Upper lobe of left lung (tissue), 6 donors: Measurements from ENCODE around the gene CD300A. TPM values are rescaled to one million over a fixed set of nuclear protein-coding genes. Genes with fewer than 3 reads are reported as not detected.
"Not testable (repeated sequence)": the region's sequence is repeated elsewhere in the genome, so short reads cannot be mapped to it uniquely, and the experiment has no call there.

ENCODE experiments used
- ATAC-seq, 2 donors: fragments of 200-7000 bp; cut with Tn5 transposase; one replicate each; pipeline ENCODE4 v1.9.1; 2022; ENCODE audit warnings: mild to moderate bottlenecking in 2 of 2, moderate library complexity in 2 of 2; ENCODE audit not compliant: low FRiP score in 2 of 2
- DNase-seq, 2 donors: peaks; one replicate each; pipeline ENCODE4 v3.0.0-alpha.2; 2019 to 2020
- H3K27ac ChIP-seq, 4 donors: fragments of 200-600 bp; sonication (generic); one replicate each; pipeline ENCODE4 v1.5.1; 2016 to 2019
- H3K27me3 ChIP-seq, 4 donors: fragments of 200-600 bp; sonication (generic); one replicate each; pipeline ENCODE4 v1.5.1; 2017 to 2019
- H3K36me3 ChIP-seq, 4 donors: fragments of 200-600 bp; sonication (generic); one replicate each; pipeline ENCODE4 v1.5.1; 2016 to 2019
- H3K4me1 ChIP-seq, 4 donors: fragments of 200-600 bp; sonication (generic); one replicate each; pipeline ENCODE4 v1.5.1; 2018 to 2019
- H3K4me3 ChIP-seq, 4 donors: fragments of 200-600 bp; sonication (generic); one replicate each; pipeline ENCODE4 v1.5.1; 2017 to 2019; ENCODE audit warnings: mild to moderate bottlenecking in 2 of 4, moderate library complexity in 1 of 4
- H3K9me3 ChIP-seq, 4 donors: fragments of 200-600 bp; sonication (generic); one replicate each; pipeline ENCODE4 v1.5.1; 2018 to 2019
- CTCF ChIP-seq, 6 experiments: fragments of 450-650 bp in 4 of 6; fragments of 200-600 bp in 2 of 6; sonication (generic) in 2 of 6; IDR thresholded peaks; one replicate each; pipeline ENCODE4 v1.5.1; 2016 to 2019; ENCODE audit warnings: antibody characterized with exemption in 6 of 6
- EP300 ChIP-seq, 4 donors: sonication (generic); formaldehyde crosslinking; IDR thresholded peaks; one replicate each; pipeline ENCODE4 v1.5.1; 2017; ENCODE audit warnings: antibody characterized with exemption in 4 of 4, control low read depth in 2 of 4
- POLR2A ChIP-seq, 4 donors: fragments of 450-650 bp; IDR thresholded peaks; one replicate each; pipeline ENCODE4 v1.5.1; 2016 to 2017; ENCODE audit warnings: antibody characterized with exemption in 4 of 4, mild to moderate bottlenecking in 2 of 4
- POLR2AphosphoS5 ChIP-seq, 2 donors: sonication (generic); formaldehyde crosslinking; IDR thresholded peaks; one replicate each; pipeline ENCODE4 v1.5.1; 2017; ENCODE audit warnings: antibody characterized with exemption in 2 of 2
- WGBS, 2 donors: methylation state at CpG; one replicate each; pipeline ENCODE4 v1.1.5; 2017 to 2018; 5-methylcytosine and 5-hydroxymethylcytosine counted together
- total RNA-seq, 6 donors: library from RNA; depleted of rRNA in 4 of 6; stranded (reverse); fragments of >200 nt in 4 of 6; gene quantifications; one replicate each; pipeline versions ENCODE4 v1.1.0 to v1.2.1, GENCODE V29; 2016 to 2021
- donor health status: DM: no; HTN: no; CAD: no; lungs with moderate emphysema.
- donor health status: DM: no; HTN: yes; CAD: no; lungs with severe emphysema.

CD300A gene
- total RNA-seq, 6 donors from 2014 or later = 10.7 to 26.5 (median 18.0) TPM

- ATAC-seq = peak; percentile 88 to 90
- 0 to 43% methylated on average over 3 to 11 of the region's 11 CpGs for WGBS, 2 donors
Observed at GRCh38 chr17:74493331-74493833, 26.9 kb downstream of the CD300A start.

GRCh38 chr17:74497471-74497870 is 31.0 kb downstream of the CD300A start:
- H3K4me3 ChIP-seq = no peak overlapping the region
- DNase-seq = no peak
- H3K27ac ChIP-seq = no peak overlapping the region
- H3K36me3 ChIP-seq = no peaks in the 10 kb centered on the region
- H3K9me3 ChIP-seq = no peaks in the 10 kb centered on the region
- peaks cover 0 to 4% (median 0%) of the 10 kb centered on the region in 4 donors for H3K4me1 ChIP-seq
- WGBS, 2 donors = 50 to 59% methylated on average over 5 of the region's 5 CpGs
- no peak for ATAC-seq
- TF ChIP-seq POLR2A (IDR thresholded peaks at IDR 0.05) (no peak), EP300 (IDR thresholded peaks at IDR 0.05) (no peak), POLR2AphosphoS5 (IDR thresholded peaks at IDR 0.05) (no peak), CTCF (IDR thresholded peaks at IDR 0.05) (no peak)
- H3K27me3 ChIP-seq = no peaks in the 10 kb centered on the region

More at GRCh38 chr17:74493331-74493833, 26.9 kb downstream of the CD300A start:
- no peaks in the 10 kb centered on the region for H3K36me3 ChIP-seq
- peak in 1 of 2 donors; percentile 69 for DNase-seq
- no peak for TF ChIP-seq POLR2AphosphoS5 (IDR thresholded peaks at IDR 0.05)
- peak; percentile 84 to 94 (median 89) for TF ChIP-seq CTCF (IDR thresholded peaks at IDR 0.05)
- TF ChIP-seq POLR2A (IDR thresholded peaks at IDR 0.05) = no peak
- TF ChIP-seq EP300 (IDR thresholded peaks at IDR 0.05) = no peak
- no peaks in the 10 kb centered on the region for H3K9me3 ChIP-seq
- H3K4me3 ChIP-seq = no peak overlapping the region
- no peaks in the 10 kb centered on the region for H3K27me3 ChIP-seq
- no peak overlapping the region for H3K27ac ChIP-seq
- peaks cover 0 to 6% (median 0%) of the 10 kb centered on the region in 4 donors for H3K4me1 ChIP-seq

GRCh38 chr17:74499992-74500391 is 33.6 kb downstream of the CD300A start:
- Histone ChIP-seq H3K27me3 (no peaks in the 10 kb centered on the region), H3K9me3 (no peaks in the 10 kb centered on the region), H3K36me3 (no peaks in the 10 kb centered on the region), H3K4me1 (peaks cover 0 to 5% (median 0%) of the 10 kb centered on the region in 4 donors), H3K4me3 (no peak overlapping the region), H3K27ac (no peak overlapping the region)
- ATAC-seq (no peak), DNase-seq (no peak)
- TF ChIP-seq POLR2A (IDR thresholded peaks at IDR 0.05) (no peak), EP300 (IDR thresholded peaks at IDR 0.05) (no peak), POLR2AphosphoS5 (IDR thresholded peaks at IDR 0.05) (no peak), CTCF (IDR thresholded peaks at IDR 0.05) (no peak)
- 88 to 91% methylated on average over 3 of the region's 3 CpGs for WGBS, 2 donors

- Histone ChIP-seq H3K27ac (no peak overlapping the region), H3K9me3 (no peaks in the 10 kb centered on the region), H3K4me3 (no peak overlapping the region), H3K36me3 (no peaks in the 10 kb centered on the region), H3K27me3 (no peaks in the 10 kb centered on the region), H3K4me1 (peaks cover 0 to 5% (median 0%) of the 10 kb centered on the region in 4 donors)
- TF ChIP-seq EP300 (IDR thresholded peaks at IDR 0.05) (no peak), POLR2A (IDR thresholded peaks at IDR 0.05) (no peak), CTCF (IDR thresholded peaks at IDR 0.05) (no peak), POLR2AphosphoS5 (IDR thresholded peaks at IDR 0.05) (no peak)
- WGBS, 2 donors = 66 to 70% methylated on average over 6 of the region's 6 CpGs
- DNase-seq = no peak
- ATAC-seq = no peak
Observed at GRCh38 chr17:74502861-74503260, 36.4 kb downstream of the CD300A start.

GRCh38 chr17:74503949-74504348 is 37.5 kb downstream of the CD300A start:
- H3K9me3 ChIP-seq, H3K36me3 ChIP-seq, H3K4me1 ChIP-seq, ATAC-seq, H3K27me3 ChIP-seq, H3K4me3 ChIP-seq, H3K27ac ChIP-seq: not testable (repeated sequence)
- WGBS, 2 donors = 53 to 57% methylated on average over 5 of the region's 5 CpGs
- DNase-seq = peak in 1 of 2 donors; percentile 74
